Urinary bladder (tissue), 4 donors: ENCODE results near the gene CBLN3. TPM values are rescaled to one million over a fixed set of nuclear protein-coding genes. Genes with fewer than 3 reads are reported as not detected.
"Not testable (repeated sequence)": the region's sequence is repeated elsewhere in the genome, so short reads cannot be mapped to it uniquely, and the experiment has no call there.

Experiments
- DNase-seq: peaks from one replicate; pipeline ENCODE4 v3.0.0-alpha.2; 2015; ENCODE audit errors: extremely low spot score
- H3K27ac ChIP-seq: one replicate; pipeline ENCODE4 v1.5.1; 2013; ENCODE audit warnings: low read depth, mild to moderate bottlenecking, moderate library complexity
- H3K36me3 ChIP-seq: one replicate; pipeline ENCODE4 v1.6.1; 2013; ENCODE audit warnings: mild to moderate bottlenecking, moderate library complexity; ENCODE audit not compliant: insufficient read depth
- H3K4me1 ChIP-seq: one replicate; pipeline ENCODE4 v1.6.1; 2013; ENCODE audit warnings: mild to moderate bottlenecking, moderate library complexity; ENCODE audit not compliant: insufficient read depth
- H3K4me3 ChIP-seq: one replicate; pipeline ENCODE4 v1.5.1; 2013; ENCODE audit warnings: low read depth, low read length
- WGBS: extraction: QIAGEN DNeasy Blood & Tissue Kit; methylation state at CpG from one replicate; pipeline ENCODE4 v1.1.7; 2013; 5-methylcytosine and 5-hydroxymethylcytosine counted together
- polyA plus RNA-seq: library from polyadenylated mRNA; stranded (reverse); fragments of 200-250 nt; gene quantifications from one replicate; pipeline ENCODE4 v1.2.3, GENCODE V29; 2013
- total RNA-seq: library from RNA; depleted of rRNA; stranded (reverse); fragments of >200 nt; gene quantifications from one replicate; pipeline ENCODE4 v1.2.3, GENCODE V29; 2014
- donor health status: healthy with polysubstance abuse.
- donor health status: healthy.

The CBLN3 gene
- total RNA-seq (1.8 TPM), polyA plus RNA-seq (5.9 TPM)

DNA sequence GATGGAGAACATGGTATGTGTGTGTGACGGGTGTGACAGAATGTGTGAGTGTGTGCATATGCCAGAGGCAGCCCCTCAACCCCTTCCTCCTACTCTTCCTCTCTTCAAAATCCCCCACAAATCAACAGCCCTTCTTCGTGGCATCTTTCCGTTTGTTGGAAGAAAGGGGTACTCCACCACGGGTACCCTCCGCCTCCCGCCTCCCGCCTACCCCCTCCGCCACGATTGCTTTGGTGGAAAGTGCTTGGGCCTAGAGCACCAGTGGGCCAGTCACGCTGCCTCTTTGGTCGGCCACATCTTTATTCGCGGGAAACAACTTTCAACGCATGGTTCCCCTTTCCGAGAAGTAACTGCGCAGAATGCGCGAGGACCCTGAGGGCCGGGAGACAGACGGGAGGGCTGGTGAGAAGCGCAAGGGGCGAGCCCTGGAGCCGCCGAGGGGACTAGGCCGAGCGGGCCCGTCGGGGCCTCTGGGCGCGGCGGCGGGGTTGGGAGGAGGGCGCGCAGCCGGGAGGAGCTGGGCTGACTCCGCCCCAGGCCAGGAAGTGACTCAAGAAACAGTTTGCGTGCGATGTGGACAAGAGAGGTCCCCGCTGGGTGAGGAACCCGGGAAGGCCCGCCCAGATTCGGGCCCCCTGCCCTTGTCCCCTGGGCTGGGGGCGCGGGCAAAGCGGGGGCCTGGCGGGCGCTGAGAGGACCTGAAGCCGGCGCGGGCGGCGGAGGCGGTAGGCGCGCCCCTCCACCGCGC, at the start of gene CBLN3, which contains the start of gene KHNYN:
CBLN3 (minus strand) TSS at position 274 of the 748 bp plus-strand sequence. CDS start 614 bp downstream, outside the sequence.
KHNYN (plus strand) TSS at position 560 of the 748 bp plus-strand sequence. CDS start 777 bp downstream, outside the sequence.
- H3K27ac ChIP-seq: peak within 1 kb of the TSS; percentile 100
- H3K4me1 ChIP-seq: no peaks in the 10 kb centered on the region
- peak; percentile 85 for DNase-seq
- WGBS: 3% methylated on average over 57 of the region's 57 CpGs
- H3K4me3 ChIP-seq: peak within 1 kb of the TSS; percentile 80
- H3K36me3 ChIP-seq: no peaks in the 10 kb centered on the region

DNA sequence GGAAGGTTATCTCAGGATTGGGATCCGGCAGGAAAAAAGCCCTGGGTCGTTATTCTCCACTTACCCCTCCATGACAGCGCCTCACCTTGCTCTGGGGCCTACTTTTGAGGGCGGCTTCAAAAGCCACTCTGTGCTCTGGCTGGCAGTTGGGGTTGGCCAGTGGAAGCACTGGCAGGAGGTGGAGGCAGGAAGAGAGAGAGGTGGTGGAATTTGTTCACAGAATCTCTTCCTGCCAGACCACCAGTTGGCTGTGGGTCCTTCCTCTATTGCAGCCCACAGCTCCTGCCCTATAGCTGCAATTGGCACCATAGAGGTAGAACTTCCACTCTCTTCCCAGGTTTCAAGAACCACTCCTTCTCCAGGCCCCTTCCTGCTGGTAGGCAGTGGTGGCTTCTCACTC, 45.8 kb upstream of the CBLN3 start:
- 81% methylated on average over 4 of the region's 4 CpGs for WGBS
- H3K4me1 ChIP-seq: no peaks in the 10 kb centered on the region

DNA sequence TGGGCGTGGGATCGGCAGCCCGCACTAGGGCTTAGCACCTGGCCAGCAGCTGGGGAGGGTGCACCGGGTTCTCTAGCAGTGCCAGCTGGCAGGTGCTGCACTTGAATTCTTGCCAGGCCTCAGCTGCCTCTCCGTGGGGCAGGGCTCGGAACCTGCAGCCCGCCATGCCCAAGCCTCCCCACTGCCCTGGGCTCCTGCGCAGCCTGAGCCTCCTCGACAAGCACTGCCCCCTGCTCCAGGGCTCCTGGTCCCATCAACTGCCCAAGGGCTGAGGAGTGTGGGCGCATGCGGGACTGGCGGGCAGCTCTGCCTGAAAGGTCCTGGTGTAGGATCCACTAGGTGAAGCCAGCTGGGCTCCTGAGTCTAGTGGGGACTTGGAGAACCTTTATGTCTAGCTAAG, 43.7 kb upstream of the CBLN3 start:
- H3K4me3 ChIP-seq: no peak overlapping the region
- no peak for DNase-seq
- H3K36me3 ChIP-seq: no peaks in the 10 kb centered on the region
- H3K4me1 ChIP-seq: no peaks in the 10 kb centered on the region
- H3K27ac ChIP-seq: no peak overlapping the region
- WGBS: 73% methylated on average over 12 of the region's 12 CpGs

More for the DNA sequence above, 45.8 kb upstream of the CBLN3 start:
- no peak overlapping the region for H3K27ac ChIP-seq
- DNase-seq: no peak
- H3K4me3 ChIP-seq: no peak overlapping the region
- no peaks in the 10 kb centered on the region for H3K36me3 ChIP-seq

DNA sequence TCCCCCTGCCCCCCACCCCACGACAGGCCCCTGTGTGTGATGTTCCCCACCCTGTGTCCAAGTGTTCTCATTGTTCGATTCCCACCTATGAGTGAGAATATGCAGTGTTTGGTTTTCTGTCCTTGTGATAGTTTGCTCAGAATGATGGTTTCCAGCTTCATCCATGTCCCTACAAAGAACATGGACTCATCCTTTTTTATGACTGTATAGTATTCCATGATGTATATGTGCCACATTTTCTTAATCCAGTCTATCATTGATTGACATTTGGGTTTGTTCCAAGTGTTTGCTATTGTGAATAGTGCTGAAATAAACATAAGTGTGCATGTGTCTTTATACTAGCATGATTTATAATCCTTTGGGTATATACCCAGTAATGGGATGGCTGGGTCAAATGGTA, 41.0 kb upstream of the CBLN3 start:
- not testable (repeated sequence) for DNase-seq, H3K4me3 ChIP-seq, H3K36me3 ChIP-seq, H3K4me1 ChIP-seq, H3K27ac ChIP-seq
- WGBS: 87% methylated on average over 2 of the region's 2 CpGs

DNA sequence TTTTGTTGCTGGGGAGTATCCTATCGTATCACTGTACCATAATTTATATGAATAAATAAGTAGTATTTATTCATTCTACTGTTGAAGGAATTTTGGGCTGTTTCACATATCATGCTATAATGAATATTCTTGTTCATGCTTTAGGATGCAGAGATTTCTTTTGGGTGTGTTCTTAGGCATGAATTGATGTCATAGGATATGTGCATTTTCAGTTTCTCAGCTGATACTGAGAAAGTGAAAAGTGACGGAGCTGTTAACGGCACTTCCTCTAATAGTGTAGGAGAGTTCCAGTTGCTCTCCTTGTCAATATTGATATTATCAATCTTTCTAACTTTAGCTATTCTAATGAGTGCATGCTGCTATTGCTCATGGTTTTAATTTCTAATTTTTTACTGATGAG, 36.3 kb upstream of the CBLN3 start:
- WGBS: 87% methylated on average over 3 of the region's 3 CpGs
- H3K4me3 ChIP-seq: no peak overlapping the region
- no peaks in the 10 kb centered on the region for H3K4me1 ChIP-seq
- DNase-seq: no peak
- H3K36me3 ChIP-seq: no peaks in the 10 kb centered on the region
- H3K27ac ChIP-seq: no peak overlapping the region

DNA sequence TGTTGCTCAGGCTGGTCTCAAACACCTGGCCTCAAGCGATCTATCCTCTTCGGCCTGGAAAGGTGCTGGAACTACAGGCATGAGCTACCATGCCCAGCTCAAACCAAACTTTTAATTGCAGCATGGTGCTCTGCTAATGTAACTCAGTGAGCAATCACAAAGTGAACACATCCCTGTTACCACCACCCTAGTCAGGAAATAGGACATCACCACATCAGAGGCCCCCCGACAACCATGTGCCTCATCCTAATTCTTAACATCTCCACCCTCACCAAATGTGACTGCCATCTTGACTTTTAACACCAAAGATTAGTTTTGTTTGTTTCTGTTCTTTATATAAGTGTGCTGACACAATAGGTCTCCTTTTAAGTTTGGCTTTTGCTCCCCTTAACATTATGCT, 35.9 kb upstream of the CBLN3 start:
- Histone ChIP-seq H3K27ac (no peak overlapping the region), H3K4me3 (no peak overlapping the region), H3K4me1 (no peaks in the 10 kb centered on the region), H3K36me3 (no peaks in the 10 kb centered on the region)
- DNase-seq: no peak
- WGBS: 98% methylated on average over 3 of the region's 3 CpGs

DNA sequence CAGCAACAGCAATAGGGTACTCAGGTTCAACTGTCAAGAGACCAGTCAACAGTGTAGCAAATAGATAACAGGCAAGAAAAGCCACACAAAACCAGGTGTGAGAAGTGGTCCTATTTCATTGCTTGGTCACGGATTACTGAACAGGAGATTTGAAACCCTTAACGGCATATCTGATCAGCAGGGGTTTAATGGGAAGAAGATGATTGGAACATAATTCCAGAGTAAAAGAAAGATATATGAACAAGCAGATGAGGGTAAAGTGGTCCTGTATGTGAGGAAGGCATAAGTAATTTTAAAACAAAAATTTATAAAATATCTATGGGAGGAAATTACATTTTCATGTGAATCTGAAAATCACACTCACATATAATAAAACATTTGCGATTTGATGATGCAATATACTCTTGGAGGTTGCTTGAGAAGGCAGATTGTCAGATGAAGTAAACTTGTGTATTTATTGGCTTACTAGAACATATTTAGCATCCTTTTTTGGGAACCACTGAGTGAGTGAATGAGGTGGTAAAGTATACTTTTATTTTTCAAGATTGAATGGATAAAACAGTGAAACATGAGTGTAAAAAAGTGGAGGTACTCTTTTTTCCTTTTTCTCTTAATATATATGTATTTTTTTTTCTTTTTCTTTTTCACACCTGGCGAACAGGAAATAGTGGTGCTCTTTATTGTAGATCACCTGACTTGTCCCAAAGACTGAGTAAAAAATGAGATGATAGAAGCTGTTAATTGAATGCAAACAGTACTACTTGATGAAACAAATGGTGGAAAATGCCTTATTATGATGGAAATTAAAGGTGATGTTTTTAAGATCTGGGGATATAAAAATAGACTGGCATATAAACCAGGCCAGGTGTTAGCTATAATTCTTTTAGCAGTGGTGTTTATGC, 34.7 kb upstream of the CBLN3 start:
- Histone ChIP-seq H3K27ac (no peak overlapping the region), H3K36me3 (no peaks in the 10 kb centered on the region), H3K4me3 (no peak overlapping the region), H3K4me1 (no peaks in the 10 kb centered on the region)
- no peak for DNase-seq
- WGBS: 63% methylated on average over 4 of the region's 4 CpGs

DNA sequence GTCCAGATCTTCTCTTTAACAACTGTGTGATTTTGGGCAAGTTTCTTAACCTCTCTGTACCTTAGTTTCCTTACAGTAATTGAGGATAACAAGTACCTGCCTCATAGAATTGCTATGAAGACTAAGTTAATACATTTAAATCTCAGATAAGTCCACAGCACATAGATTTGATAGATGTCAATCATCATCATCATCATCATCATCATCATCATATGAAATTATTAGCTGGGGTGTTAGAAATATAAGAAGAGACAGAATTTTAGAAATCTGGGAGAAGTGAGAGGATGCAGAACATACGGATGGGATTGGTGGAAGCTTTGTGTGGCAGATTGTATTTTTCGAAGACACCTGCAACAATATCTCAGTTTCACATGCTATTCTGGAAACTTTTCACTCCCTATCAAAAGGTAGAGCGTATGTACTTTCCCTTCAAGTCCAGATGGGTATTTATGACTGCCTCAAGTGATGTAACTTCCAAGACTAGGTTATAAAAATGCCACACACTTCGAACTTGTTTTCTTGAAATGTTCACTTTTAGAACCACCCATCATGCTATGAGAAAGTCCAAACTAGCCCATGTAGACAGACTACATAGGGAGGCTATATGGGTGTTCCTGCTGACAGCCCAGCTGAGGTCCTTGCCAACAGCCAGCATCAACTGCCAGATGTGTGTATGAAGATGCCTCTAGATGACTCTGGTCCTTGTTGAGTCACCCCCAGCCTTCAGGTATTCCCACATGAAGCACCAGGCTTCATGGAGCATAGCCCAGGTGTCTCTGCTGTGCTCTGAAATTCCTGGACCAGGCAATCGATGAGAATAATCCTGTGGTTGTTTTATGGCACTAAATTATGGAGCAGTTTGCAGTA, 33.8 kb upstream of the CBLN3 start:
- Histone ChIP-seq H3K4me1 (no peaks in the 10 kb centered on the region), H3K36me3 (no peaks in the 10 kb centered on the region), H3K27ac (no peak overlapping the region), H3K4me3 (no peak overlapping the region)
- DNase-seq: no peak
- 46% methylated on average over 3 of the region's 5 CpGs for WGBS

DNA sequence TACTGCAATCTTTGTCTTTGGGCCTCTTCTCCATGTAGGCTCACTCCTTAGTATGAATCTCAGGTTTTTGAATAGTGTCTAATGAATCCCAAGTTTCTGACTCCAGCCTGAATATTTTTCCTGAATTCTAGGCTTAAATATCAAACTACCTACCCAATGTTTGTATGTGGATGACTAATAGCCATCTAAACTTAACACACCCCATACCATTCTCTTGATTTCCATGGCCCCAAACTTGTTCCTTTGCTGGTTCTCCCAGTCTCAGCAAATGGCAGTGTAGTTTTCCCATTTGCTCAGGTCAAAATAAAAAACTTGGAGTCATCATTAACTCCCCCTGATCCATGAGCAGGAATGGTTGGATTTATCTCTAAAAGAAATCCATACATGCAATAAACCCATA, 31.9 kb upstream of the CBLN3 start:
- Histone ChIP-seq H3K27ac (no peak overlapping the region), H3K4me1 (no peaks in the 10 kb centered on the region), H3K36me3 (no peaks in the 10 kb centered on the region), H3K4me3 (no peak overlapping the region)
- DNase-seq: no peak

DNA sequence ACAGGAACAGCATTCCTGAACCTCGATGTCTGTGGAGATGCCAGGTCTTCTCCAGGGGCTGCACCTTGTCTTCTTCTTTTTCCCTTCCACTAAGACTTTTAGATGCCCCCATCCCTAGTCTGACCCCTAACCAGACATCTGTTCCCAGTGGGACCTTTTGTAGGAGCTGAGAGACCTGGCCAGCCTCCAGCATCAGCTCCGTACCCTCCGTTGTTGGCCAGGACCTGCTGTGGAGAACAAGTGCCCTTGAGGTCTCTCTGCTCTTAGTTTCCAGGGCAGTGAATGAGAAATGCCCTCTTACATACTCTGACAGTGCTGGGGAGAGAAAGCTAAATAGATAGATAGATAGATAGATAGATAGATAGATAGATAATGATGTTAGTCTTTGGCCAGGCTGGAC, 29.9 kb upstream of the CBLN3 start:
- DNase-seq: no peak
- no peak overlapping the region for H3K4me3 ChIP-seq
- no peaks in the 10 kb centered on the region for H3K4me1 ChIP-seq
- H3K36me3 ChIP-seq: no peaks in the 10 kb centered on the region
- WGBS: 84% methylated on average over 3 of the region's 3 CpGs
- H3K27ac ChIP-seq: no peak overlapping the region

DNA sequence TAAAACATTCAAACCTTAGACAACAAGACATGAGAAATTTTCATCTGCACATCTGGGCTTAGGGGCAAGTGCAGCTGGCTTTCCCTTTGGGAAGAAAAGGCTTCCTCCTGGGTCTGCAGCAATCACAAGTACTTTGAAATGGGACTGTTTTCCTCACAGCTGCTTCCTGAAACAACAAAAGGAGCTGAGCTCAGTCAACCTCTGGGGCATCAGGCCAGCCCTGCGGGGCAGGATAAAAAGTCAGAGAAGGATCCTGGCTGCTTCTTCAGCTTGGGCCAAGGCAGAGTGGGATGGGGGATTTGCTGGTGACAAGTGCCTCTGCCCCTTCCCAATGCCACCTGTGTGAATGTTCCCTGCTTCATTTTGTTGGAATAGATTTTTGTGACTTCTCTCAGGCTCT, 29.3 kb upstream of the CBLN3 start:
- WGBS: 77% methylated on average over 1 of the region's 1 CpG
- H3K4me3 ChIP-seq: no peak overlapping the region
- no peaks in the 10 kb centered on the region for H3K4me1 ChIP-seq
- no peak for DNase-seq
- no peaks in the 10 kb centered on the region for H3K36me3 ChIP-seq
- H3K27ac ChIP-seq: no peak overlapping the region

DNA sequence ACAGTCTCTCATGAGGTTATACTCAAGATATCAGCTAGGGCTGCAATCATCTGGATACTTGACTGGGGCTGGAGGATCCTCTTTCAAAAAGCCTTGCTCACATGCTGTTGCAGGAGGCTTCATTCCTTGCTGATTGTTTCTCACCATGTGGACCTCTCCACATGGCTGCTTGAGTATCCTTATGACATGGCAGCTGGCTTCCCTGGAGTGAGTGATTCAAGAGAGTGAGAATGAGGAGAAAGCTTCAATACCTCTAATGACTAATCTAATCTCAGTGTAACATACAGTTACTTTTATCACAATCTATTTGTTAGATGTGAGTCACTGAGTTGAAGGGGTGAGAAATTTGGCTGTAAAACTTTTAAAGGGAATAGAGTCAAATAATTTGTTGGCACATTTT, 27.5 kb upstream of the CBLN3 start:
- H3K27ac ChIP-seq: no peak overlapping the region
- H3K4me3 ChIP-seq: no peak overlapping the region
- DNase-seq: no peak
- no peaks in the 10 kb centered on the region for H3K4me1 ChIP-seq
- H3K36me3 ChIP-seq: no peaks in the 10 kb centered on the region

DNA sequence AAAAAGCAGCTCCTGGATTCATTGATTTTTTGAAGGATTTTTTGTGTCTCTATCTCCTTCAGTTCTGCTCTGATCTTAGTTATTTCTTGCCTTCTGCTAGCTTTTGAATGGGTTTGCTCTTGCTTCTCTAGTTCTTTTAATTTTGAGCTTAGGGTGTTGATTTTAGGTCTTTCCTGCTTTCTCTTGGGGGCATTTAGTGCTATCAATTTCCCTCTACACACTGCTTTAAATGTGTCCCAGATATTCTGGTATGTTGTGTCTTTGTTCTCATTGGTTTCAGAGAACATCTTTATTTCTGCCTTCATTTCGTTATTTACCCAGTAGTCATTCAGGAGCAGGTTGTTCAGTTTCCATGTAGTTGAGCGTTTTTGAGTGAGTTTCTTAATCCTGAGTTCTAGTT, 21.4 kb upstream of the CBLN3 start:
- DNase-seq, H3K27ac ChIP-seq, H3K36me3 ChIP-seq, H3K4me1 ChIP-seq, H3K4me3 ChIP-seq: not testable (repeated sequence)
- 86% methylated on average over 2 of the region's 2 CpGs for WGBS
